RWPE2 (cell line): ENCODE results near the gene PUM1.

Experiments used
- ATAC-seq: fragments of 200-7000 bp; cut with Tn5 transposase; 3 replicates; pipeline ENCODE4 v1.9.1; 2021; ENCODE audit warnings: low read depth
- DNase-seq: peaks from one replicate; pipeline ENCODE4 v3.0.0-alpha.2; 2020; ENCODE audit warnings: low spot score
- H3K27ac ChIP-seq: fragments of 450-650 bp; 2 replicates; pipeline ENCODE4 v1.5.1; 2017; ENCODE audit warnings: mild to moderate bottlenecking; ENCODE audit not compliant: poor library complexity, severe bottlenecking
- H3K27me3 ChIP-seq: fragments of 250-450 bp; sonication (Bioruptor Pico); 2 replicates; pipeline ENCODE4 v1.5.1; 2021; ENCODE audit warnings: mild to moderate bottlenecking, moderate library complexity; ENCODE audit not compliant: insufficient read depth, poor library complexity, severe bottlenecking
- H3K36me3 ChIP-seq: fragments of 250-450 bp; sonication (Bioruptor Pico); 2 replicates; pipeline ENCODE4 v1.5.1; 2020; ENCODE audit warnings: low read depth, mild to moderate bottlenecking, moderate library complexity
- H3K4me1 ChIP-seq: fragments of 250-450 bp; sonication (Bioruptor Pico); 2 replicates; pipeline ENCODE4 v1.5.1; 2021; ENCODE audit warnings: mild to moderate bottlenecking, moderate library complexity; ENCODE audit not compliant: insufficient read depth, poor library complexity, severe bottlenecking
- H3K4me3 ChIP-seq: fragments of 250-450 bp; sonication (Bioruptor Pico); 2 replicates; pipeline ENCODE4 v1.5.1; 2021; ENCODE audit warnings: mild to moderate bottlenecking, moderate library complexity; ENCODE audit not compliant: severe bottlenecking
- H3K9me3 ChIP-seq: fragments of 250-450 bp; sonication (Bioruptor Pico); 2 replicates; pipeline ENCODE4 v1.5.1; 2021; ENCODE audit warnings: mild to moderate bottlenecking, moderate library complexity; ENCODE audit not compliant: severe bottlenecking
- TF ChIP-seq, protein P1 (sequence below): fragments of 450-650 bp; IDR thresholded peaks from one replicate; pipeline ENCODE4 v1.5.1; 2017; ENCODE audit warnings: mild to moderate bottlenecking, moderate library complexity; ENCODE audit not compliant: poor library complexity, severe bottlenecking

PUM1 gene

DNA sequence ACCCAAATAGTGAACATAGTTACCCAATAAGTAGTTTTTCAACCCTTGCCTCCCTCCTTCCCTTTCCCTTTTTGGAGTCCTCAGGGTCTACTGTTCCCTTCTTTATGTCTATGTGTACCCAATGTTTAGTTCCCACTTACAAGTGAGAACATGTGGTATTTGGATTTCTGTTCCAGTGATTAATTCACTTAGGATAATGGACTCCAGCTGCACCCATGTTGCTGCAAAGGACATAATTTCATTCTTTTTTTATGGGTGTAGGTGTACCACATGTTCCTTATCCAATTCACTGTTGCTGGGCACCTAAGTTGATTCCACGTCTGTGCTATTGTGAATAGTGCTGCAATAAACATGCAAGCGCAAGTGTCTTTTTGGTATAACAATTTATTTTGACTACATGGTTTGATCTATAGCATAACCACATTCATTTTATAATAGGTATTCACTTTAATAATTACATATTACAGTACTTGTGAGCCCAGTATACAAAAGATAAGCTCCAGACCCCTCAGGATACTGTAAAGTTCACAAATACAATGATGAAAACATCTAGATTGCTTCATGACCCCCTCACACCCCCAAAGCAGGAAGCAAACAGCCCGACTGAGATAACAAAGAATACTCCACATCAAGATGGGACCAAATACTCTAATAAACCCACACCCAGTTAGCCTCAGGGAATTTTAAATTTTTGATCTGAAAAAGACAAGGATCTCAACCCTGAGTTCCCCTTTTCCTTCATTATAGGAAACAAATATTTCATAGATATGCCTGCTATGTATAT is 45.3 kb downstream of the PUM1 start:
- no peak for ATAC-seq
- Histone ChIP-seq H3K27ac (no peak overlapping the region), H3K27me3 (no peaks in the 10 kb centered on the region), H3K9me3 (no peaks in the 10 kb centered on the region), H3K4me1 (peaks cover 13% of the 10 kb centered on the region), H3K4me3 (no peak overlapping the region), H3K36me3 (peaks cover 70% of the 10 kb centered on the region)
- DNase-seq, result no peak
- TF ChIP-seq, protein P1, sequence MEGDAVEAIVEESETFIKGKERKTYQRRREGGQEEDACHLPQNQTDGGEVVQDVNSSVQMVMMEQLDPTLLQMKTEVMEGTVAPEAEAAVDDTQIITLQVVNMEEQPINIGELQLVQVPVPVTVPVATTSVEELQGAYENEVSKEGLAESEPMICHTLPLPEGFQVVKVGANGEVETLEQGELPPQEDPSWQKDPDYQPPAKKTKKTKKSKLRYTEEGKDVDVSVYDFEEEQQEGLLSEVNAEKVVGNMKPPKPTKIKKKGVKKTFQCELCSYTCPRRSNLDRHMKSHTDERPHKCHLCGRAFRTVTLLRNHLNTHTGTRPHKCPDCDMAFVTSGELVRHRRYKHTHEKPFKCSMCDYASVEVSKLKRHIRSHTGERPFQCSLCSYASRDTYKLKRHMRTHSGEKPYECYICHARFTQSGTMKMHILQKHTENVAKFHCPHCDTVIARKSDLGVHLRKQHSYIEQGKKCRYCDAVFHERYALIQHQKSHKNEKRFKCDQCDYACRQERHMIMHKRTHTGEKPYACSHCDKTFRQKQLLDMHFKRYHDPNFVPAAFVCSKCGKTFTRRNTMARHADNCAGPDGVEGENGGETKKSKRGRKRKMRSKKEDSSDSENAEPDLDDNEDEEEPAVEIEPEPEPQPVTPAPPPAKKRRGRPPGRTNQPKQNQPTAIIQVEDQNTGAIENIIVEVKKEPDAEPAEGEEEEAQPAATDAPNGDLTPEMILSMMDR, result no peak

DNA sequence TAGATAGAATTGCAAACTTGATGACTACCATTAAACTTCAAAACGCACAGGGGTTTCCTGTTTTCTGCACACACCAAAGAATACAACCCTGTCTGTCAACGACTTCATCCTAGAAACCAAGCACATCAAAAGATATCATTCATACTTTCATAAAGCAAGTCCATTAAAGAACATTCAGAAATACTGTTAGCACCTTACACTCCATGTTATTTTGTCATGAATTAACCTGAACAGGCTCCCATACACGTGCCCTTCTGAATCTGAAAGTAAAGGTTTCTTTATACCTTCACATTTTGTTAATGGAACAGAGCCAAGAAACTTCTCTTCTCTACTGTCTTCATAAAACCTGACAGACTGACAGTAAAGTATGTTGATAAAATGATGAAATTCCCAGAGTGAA is 46.1 kb downstream of the PUM1 start:
- no peak for DNase-seq
- Histone ChIP-seq H3K36me3 (peaks cover 67% of the 10 kb centered on the region), H3K4me1 (peaks cover 5% of the 10 kb centered on the region), H3K27me3 (no peaks in the 10 kb centered on the region), H3K4me3 (no peak overlapping the region), H3K27ac (no peak overlapping the region), H3K9me3 (no peaks in the 10 kb centered on the region)
- ATAC-seq, result no peak
- TF ChIP-seq, protein P1, result no peak

DNA sequence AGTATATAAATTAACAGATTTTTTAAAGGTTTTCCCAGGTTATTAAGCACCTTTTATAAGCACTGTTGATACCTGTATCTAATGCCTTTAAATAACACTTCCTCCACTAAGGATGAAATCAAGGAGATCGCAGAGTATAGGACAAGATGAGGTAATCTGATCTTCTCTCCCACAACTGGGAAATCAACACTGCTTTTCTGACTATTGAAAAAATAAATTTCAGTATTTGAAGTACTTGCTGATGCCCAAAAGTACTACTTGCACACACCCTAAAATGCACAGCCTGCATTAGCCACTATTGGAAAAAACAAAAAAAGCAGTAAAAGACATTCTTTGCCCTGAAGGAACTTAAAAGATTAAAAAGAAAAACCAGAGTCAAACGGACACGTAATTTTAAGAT is 48.6 kb downstream of the PUM1 start:
- H3K27ac ChIP-seq, result no peak overlapping the region
- H3K27me3 ChIP-seq, result no peaks in the 10 kb centered on the region
- H3K4me3 ChIP-seq, result no peak overlapping the region
- peaks cover 27% of the 10 kb centered on the region for H3K4me1 ChIP-seq
- peaks cover 51% of the 10 kb centered on the region for H3K36me3 ChIP-seq
- no peaks in the 10 kb centered on the region for H3K9me3 ChIP-seq
- DNase-seq (no peak), ATAC-seq (no peak)
- TF ChIP-seq, protein P1, result no peak

DNA sequence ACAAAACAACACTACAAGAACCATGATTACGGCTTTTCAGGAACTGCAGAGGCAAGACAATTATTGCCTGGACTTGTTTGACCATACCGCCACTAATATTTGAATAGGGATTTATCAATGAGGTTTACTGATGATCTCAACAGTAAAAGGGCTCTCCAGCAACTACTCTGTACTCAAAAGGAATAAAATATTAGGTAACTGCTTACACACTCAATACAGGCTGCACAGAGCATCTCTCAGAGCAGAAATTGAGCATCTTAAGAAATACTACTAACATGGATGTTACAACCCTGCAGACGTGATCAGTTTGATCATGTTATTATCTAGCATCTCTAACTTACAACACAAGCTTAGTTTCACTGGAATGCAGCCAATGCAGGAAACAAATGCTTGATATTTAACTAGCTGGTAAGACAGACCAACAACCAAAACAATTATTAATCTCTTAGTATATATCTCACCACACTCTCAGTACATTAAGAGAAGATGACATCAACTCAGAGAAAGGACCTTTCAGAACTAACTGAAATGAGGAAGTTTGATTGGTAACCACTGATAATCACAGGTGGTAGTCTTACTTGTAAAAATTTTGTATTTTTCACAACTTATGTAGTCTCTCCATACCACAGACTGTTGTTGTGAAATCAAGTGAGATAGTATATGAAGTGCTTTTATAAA is 52.2 kb downstream of the PUM1 start:
- DNase-seq, result no peak
- peak; percentile 65 for ATAC-seq

More for the DNA sequence above, 52.2 kb downstream of the PUM1 start:
- no peaks in the 10 kb centered on the region for H3K27me3 ChIP-seq
- no peaks in the 10 kb centered on the region for H3K9me3 ChIP-seq
- H3K4me3 ChIP-seq, result no peak overlapping the region
- H3K4me1 ChIP-seq, result peaks cover 50% of the 10 kb centered on the region
- H3K36me3 ChIP-seq, result peaks cover 24% of the 10 kb centered on the region
- TF ChIP-seq, protein P1, result no peak
- peak overlapping the region; percentile 14 for H3K27ac ChIP-seq
